GM21576 (cell line): Measurements from ENCODE around the gene SLC35D1.

ENCODE experiments used
- ATAC-seq: cut with Tn5 transposase; IDR thresholded peaks from one replicate; pipeline ENCODE4 v1.9.1; 2021; ENCODE audit warnings: mild to moderate bottlenecking, moderate library complexity; ENCODE audit not compliant: unreplicated experiment

The SLC35D1 gene

GRCh38 chr1:67044631-67045270, 9.2 kb downstream of the SLC35D1 start:
- ATAC-seq, result peak; percentile 63

- ATAC-seq, result no peak
These were observed 10.6 kb downstream of the SLC35D1 start for GRCh38 chr1:67043366-67043765.

GRCh38 chr1:67041841-67042503, 12.0 kb downstream of the SLC35D1 start:
- no peak for ATAC-seq

GRCh38 chr1:67040405-67040804, 13.5 kb downstream of the SLC35D1 start:
- ATAC-seq, result no peak

- no peak for ATAC-seq
These were observed 22.1 kb downstream of the SLC35D1 start for GRCh38 chr1:67031859-67032247.

GRCh38 chr1:67031121-67031858, 22.7 kb downstream of the SLC35D1 start:
- no peak for ATAC-seq

DNA sequence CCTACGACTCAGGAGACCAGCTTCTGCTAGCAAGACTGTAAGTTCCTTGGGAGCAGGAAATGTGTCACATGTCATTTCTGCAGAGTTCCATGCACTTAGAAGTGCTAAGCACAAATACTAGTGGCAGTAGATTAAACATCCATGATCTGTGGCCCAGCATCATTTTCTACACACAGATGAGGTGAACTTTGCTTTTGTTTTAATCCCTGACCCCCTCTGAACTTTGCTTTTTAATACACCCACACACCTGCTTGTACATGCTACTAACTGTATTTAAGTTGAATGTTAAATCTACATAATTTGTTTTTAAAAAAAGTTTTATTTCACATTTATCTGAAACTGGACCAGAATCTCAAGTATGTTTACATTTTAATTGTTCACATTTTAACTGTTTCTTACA, 24.5 kb downstream of the SLC35D1 start:
- no peak for ATAC-seq

- ATAC-seq, result no peak
These were observed 33.2 kb downstream of the SLC35D1 start for GRCh38 chr1:67020765-67021164.

GRCh38 chr1:67020304-67020703, 33.6 kb downstream of the SLC35D1 start:
- no peak for ATAC-seq

DNA sequence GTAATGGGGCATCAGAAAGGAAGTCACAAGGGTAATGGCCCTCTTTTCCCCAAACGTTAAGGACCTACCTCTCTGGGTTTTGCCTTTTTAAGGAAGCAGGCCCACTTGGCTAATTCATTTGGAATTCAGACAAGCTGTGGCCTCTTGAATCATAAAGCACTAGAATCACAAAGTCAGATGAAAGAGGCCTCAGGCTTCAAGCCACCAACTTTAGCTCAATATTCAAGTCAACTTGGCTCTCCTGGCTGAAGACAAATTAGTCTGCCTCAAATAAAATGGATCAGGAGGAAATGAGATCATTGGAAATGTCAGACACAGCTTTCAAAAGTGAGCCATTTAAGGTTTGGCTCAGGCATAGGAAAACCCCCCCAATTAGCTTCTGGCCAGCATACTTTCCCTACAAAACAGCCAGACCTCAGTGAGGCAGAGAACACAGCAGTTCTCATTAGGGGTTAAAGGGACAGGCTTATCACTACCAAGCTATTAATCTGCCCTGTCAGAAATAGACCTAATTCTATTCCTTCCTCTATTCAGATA, 34.3 kb downstream of the SLC35D1 start:
- no peak for ATAC-seq

DNA sequence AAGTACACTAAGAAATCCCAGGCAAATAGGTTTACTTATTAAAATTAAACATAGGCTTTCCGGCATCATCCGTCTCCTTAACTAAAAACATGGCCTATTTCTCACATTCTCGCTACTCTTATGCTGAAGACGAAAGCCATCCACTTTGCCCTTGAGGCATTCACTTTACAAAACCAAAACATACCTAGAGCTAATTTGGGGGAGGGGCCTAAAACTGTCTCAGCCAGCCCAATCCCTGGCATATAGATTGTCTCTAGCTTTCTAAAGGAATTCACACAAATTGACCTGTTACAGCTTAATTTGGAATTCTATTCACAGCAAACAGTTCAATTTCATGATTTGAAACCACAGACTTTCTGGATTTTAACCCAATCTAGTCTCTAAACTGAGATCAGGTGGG, 34.8 kb downstream of the SLC35D1 start:
- ATAC-seq, result no peak

- no peak for ATAC-seq
These were observed 35.4 kb downstream of the SLC35D1 start for GRCh38 chr1:67018574-67018973.

- ATAC-seq, result no peak
These were observed 40.4 kb downstream of the SLC35D1 start for GRCh38 chr1:67013573-67013972.

GRCh38 chr1:67009792-67010191, 44.2 kb downstream of the SLC35D1 start:
- ATAC-seq, result no peak

DNA sequence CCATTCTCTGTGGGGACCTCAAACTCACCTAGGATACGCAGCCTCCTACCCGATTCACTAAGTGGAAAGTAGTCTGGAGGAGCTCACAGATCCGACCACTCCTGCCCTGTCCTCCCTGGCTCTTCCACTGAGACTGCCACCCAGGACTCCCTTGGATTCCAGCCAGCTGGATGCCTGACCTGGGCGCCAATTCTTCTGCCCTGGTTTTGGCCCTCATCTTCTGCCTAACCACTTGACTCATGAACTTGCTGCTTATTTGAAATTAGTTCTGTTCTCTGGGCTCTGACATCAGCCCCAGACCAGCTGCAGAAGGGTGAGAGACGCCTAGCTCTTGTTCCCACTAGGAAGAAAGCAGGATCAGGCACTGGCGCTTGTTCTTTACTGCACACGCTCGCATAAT, 48.9 kb downstream of the SLC35D1 start:
- ATAC-seq, result no peak

DNA sequence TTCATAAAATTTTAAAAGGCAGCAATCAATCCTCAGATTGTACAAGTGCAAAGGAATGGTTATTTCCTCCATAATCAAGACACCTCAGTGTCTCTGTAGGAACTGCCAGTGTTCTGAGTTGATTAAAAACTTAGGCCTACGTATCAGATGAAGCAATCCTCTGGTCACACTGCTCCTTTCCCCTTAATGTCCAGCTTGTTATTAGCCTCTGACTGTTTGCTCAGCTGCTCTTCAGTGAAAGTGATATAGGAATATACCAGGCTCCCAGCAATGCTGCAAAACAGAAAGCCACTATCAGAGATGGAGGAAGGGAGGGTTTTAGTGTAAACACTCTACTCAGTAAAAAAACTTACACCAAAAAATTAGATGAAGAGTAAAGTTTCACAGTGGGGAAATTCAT, 49.8 kb downstream of the SLC35D1 start:
- ATAC-seq, result no peak

DNA sequence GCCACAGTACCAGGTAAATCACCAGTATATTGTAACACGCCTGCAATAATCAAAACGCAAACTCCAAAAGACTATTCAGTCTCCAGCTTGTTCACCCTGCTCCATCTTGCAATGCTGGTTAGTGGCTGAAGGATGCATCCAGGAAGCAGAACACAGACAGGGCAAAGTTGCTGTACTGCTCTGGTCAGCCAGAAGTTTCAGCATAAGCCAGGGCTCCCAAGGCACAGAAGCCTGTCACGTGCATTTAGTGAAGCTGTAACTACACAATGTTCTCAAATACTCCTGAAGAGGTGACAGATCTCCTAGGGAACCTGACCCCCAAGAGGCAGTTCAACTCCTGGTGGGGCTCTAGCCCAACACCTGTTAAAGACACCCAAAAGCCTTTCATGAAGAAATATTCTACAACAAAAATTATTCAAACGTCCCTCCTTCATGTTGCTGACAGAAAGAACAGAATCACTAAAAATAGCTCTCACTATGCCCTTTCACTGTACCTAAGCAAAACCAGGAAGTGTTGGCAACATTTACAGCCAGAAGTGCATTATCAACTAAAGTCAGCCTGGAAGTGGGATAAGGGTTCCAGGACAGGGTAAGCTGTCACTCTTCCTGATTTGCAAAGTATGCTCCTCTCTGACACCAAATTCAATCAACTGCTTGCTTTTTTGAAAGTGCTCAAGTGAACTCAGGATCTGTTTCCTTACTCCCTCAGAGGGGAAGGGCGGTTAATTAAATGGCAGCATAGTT, 52.1 kb downstream of the SLC35D1 start:
- ATAC-seq, result no peak

- ATAC-seq, result no peak
These were observed 54.1 kb downstream of the SLC35D1 start for GRCh38 chr1:66999640-67000400.

- ATAC-seq, result no peak
These were observed 55.0 kb downstream of the SLC35D1 start for GRCh38 chr1:66998972-66999371.

DNA sequence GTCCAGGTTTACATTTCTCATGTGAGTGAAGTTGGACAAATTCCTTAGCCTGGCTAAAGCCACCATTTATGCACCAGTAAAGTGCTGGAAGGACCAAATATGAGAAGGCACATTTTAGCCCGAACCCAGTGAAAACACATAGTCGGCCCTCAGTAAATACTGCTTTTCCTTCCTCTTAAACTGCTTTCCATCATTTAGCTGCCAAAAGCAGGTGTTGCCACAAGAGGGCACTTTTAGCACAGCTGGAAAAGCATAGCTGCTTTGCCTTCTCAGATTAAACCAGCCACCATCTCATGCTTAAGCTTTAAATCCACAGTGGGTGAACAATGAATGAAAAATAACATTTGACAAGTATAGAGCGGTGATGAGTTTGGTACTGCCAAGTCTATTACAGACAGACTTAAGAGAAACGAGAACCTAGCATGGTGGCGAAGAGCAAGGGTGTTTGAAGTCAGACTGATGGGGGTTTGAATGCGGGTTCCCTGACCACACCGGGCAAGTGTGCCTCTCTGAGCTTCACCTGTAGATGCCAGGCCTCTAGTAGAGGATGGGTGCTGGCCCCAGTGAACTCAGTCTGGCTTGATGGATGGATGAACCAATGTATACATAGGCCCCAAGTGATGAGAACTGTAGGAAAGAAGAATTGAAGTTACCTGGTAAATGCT, 57.8 kb downstream of the SLC35D1 start:
- ATAC-seq, result peak; percentile 65
